Left ventricle myocardium inferior (tissue), 1 donor: ENCODE measurements around the gene FCN3. TPM values are rescaled to one million over a fixed set of nuclear protein-coding genes. Genes with fewer than 3 reads are reported as not detected.

ENCODE experiments used
- DNase-seq: peaks from one replicate; pipeline ENCODE4 v3.0.0-alpha.2; 2020
- H3K27ac ChIP-seq: fragments of 200-600 bp; replicated peaks from 2 replicates; pipeline ENCODE4 v1.8.0; 2021
- H3K27me3 ChIP-seq: fragments of 200-600 bp; 2 replicates; pipeline ENCODE4 v1.8.0; 2021; ENCODE audit warnings: low read depth
- H3K36me3 ChIP-seq: fragments of 200-600 bp; 2 replicates; pipeline ENCODE4 v1.8.0; 2021
- H3K4me1 ChIP-seq: fragments of 200-600 bp; 2 replicates; pipeline ENCODE4 v1.8.0; 2021
- H3K4me3 ChIP-seq: fragments of 200-600 bp; 2 replicates; pipeline ENCODE4 v1.8.0; 2021; ENCODE audit warnings: mild to moderate bottlenecking, moderate library complexity
- H3K9me3 ChIP-seq: fragments of 200-600 bp; replicated peaks from 2 replicates; pipeline ENCODE4 v1.8.0; 2021
- intact Hi-C: fragments of 100-400 bp; cut with micrococcal nuclease; formaldehyde crosslinking; loops from one replicate; pipeline ENCODE4 v1.11.0; 2022
- total RNA-seq: library from RNA; stranded (reverse); fragmentation: NEBNext Ultra II Directional; extraction: Animal tissue kit (Norgen Biotek cat#: 25700); gene quantifications from one replicate; pipeline ENCODE4 v1.2.1, GENCODE V29; 2021
- TF ChIP-seq, protein P1 (sequence below): fragments of 200-600 bp; IDR thresholded peaks from 2 replicates; pipeline ENCODE4 v1.8.0; 2021; ENCODE audit warnings: antibody characterized with exemption, mild to moderate bottlenecking, borderline replicate concordance
- donor health status: DM: no; HTN: yes; CAD: no; lungs with severe emphysema.

FCN3 gene
- total RNA-seq, 1 donor from 2014 or later: 27.3 TPM

DNA sequence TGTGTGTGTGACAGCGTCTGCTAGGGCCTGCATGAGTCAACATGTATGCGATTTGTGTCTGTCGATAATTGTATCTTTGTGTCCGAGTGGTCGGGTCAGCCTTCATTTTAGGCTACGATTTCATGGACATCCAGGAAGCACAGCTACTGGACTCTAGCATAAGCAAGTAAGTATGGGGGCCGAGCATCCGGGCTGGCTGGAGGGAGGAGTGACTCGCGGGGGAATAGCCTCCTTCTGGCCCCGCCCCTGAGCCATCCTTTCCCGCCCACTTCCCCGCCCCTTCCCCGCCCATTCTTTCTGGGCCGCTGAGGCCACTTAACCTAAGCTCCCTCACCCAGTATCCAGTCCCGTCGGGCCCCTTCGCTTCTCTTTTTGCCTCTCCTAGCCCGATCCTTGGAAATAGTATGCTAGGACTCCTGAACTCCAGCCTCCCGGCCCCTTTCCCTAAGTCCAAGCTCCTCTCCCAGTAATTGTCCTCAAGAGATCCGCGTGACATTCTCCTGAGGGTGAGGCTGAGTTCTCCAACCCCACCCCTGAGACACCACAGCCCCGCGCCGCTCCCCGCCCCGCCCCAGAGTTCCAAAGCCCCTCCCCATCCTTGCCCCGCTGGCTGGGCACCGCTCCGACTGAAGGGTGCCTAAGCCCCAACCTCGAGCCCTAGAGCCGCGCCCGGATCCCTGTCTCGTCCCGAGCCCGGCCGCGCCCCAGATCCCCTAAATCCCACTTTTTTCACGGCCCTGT, 9.1 kb downstream of the FCN3 start:
- Histone ChIP-seq H3K36me3 (peaks cover 46% of the 10 kb centered on the region), H3K27me3 (no peaks in the 10 kb centered on the region), H3K4me3 (peak overlapping the region; percentile 91), H3K4me1 (peaks cover 61% of the 10 kb centered on the region), H3K9me3 (no peaks in the 10 kb centered on the region), H3K27ac (peak overlapping the region; percentile 100)
- peak; percentile 91 for DNase-seq
- intact Hi-C loops: no loop called here
- TF ChIP-seq, protein P1, sequence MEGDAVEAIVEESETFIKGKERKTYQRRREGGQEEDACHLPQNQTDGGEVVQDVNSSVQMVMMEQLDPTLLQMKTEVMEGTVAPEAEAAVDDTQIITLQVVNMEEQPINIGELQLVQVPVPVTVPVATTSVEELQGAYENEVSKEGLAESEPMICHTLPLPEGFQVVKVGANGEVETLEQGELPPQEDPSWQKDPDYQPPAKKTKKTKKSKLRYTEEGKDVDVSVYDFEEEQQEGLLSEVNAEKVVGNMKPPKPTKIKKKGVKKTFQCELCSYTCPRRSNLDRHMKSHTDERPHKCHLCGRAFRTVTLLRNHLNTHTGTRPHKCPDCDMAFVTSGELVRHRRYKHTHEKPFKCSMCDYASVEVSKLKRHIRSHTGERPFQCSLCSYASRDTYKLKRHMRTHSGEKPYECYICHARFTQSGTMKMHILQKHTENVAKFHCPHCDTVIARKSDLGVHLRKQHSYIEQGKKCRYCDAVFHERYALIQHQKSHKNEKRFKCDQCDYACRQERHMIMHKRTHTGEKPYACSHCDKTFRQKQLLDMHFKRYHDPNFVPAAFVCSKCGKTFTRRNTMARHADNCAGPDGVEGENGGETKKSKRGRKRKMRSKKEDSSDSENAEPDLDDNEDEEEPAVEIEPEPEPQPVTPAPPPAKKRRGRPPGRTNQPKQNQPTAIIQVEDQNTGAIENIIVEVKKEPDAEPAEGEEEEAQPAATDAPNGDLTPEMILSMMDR: no peak

DNA sequence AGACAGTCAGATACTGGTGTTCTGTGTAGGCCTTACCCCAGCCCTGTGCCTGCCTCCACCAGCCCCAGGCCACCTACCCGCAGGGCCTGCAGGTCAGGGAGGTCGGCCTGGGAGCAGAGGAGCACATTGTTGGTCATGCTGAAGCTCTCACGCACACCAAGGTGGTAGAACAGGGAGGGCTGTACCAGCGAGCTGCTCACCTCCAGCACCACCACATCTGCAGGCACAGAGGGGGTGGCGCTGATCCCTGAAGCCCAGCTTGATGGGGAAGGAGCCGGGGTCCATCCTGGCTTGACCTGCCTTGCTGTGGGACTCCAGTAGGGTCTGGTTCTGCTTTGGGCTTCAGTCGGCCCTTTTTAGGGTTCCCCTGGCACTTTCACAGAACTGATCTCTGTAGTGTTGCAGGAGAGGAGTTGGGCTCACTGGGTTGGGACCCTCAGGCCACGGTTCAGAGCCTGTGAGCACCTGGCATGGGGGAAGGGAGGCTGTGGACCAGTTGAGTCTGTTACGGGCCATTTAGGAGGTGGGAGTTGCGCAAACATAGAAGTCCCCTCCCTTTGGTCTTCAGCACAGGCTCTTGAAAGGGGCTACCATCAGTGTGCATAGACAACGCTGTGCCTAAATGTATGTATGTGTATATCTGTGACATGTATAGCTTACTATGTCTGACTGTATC, 9.8 kb downstream of the FCN3 start:
- peaks cover 68% of the 10 kb centered on the region for H3K4me1 ChIP-seq
- H3K36me3 ChIP-seq: peaks cover 53% of the 10 kb centered on the region
- H3K27ac ChIP-seq: peak overlapping the region; percentile 100
- intact Hi-C loops: no loop called here
- no peak for DNase-seq
- TF ChIP-seq, protein P1: no peak
- peak overlapping the region; percentile 91 for H3K4me3 ChIP-seq
- H3K9me3 ChIP-seq: no peaks in the 10 kb centered on the region
- no peaks in the 10 kb centered on the region for H3K27me3 ChIP-seq

- no peak for DNase-seq
- peaks cover 65% of the 10 kb centered on the region for H3K4me1 ChIP-seq
- intact Hi-C loops: no loop called here
- TF ChIP-seq, protein P1: no peak
- H3K4me3 ChIP-seq: peak overlapping the region; percentile 91
- H3K9me3 ChIP-seq: no peaks in the 10 kb centered on the region
- peaks cover 61% of the 10 kb centered on the region for H3K36me3 ChIP-seq
- H3K27ac ChIP-seq: peak overlapping the region; percentile 100
- H3K27me3 ChIP-seq: no peaks in the 10 kb centered on the region
Observed at GRCh38 chr1:27363766-27364695, 10.6 kb downstream of the FCN3 start.

DNA sequence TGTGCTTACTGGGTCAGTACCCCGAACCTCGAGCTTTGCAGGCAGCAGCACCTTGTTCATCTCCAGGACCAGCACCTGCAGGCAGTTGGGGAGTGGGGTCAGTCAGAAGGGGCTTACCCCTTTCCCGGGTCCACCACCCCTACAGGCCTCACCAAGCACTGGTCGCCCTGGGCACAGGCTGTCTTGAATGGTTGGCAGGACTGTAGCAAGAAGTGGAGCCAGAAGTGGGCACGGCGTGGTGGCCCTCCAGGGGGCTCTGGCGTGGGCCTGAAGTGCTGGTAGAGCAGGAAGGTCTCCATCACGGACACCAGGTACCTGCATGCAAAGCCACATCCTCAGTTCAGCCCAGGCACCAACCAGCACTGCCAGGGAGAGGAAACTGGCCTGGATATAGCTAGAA, 13.1 kb downstream of the FCN3 start:
- no peaks in the 10 kb centered on the region for H3K27me3 ChIP-seq
- H3K4me3 ChIP-seq: no peak overlapping the region
- DNase-seq: no peak
- no peaks in the 10 kb centered on the region for H3K9me3 ChIP-seq
- H3K36me3 ChIP-seq: peaks cover 86% of the 10 kb centered on the region
- no peak overlapping the region for H3K27ac ChIP-seq
- H3K4me1 ChIP-seq: peaks cover 59% of the 10 kb centered on the region
- intact Hi-C loops: no loop called here
- TF ChIP-seq, protein P1: no peak

- intact Hi-C loops: no loop called here
- Histone ChIP-seq H3K36me3 (peaks cover 91% of the 10 kb centered on the region), H3K4me3 (peak overlapping the region; percentile 59), H3K9me3 (no peaks in the 10 kb centered on the region), H3K27me3 (no peaks in the 10 kb centered on the region), H3K27ac (no peak overlapping the region), H3K4me1 (peaks cover 56% of the 10 kb centered on the region)
- no peak for DNase-seq
- TF ChIP-seq, protein P1: no peak
Observed at GRCh38 chr1:27361044-27361402, 13.6 kb downstream of the FCN3 start.
